IPS-18a (cell line): ENCODE measurements around the gene FGFR1OP2.
"Not testable (repeated sequence)": the region's sequence is repeated elsewhere in the genome, so short reads cannot be mapped to it uniquely, and the experiment has no call there.

ENCODE experiments used
- H3K27ac ChIP-seq: one replicate; pipeline ENCODE4 v1.5.1; 2013; ENCODE audit warnings: low read length
- H3K27me3 ChIP-seq: one replicate; pipeline ENCODE4 v1.6.1; 2013; ENCODE audit warnings: mild to moderate bottlenecking, low read length; ENCODE audit not compliant: control insufficient read depth, insufficient read depth
- H3K36me3 ChIP-seq: one replicate; pipeline ENCODE4 v1.6.1; 2013; ENCODE audit warnings: low read depth, low read length; ENCODE audit not compliant: control insufficient read depth
- H3K4me1 ChIP-seq: one replicate; pipeline ENCODE4 v1.6.1; 2013; ENCODE audit warnings: low read depth, low read length; ENCODE audit not compliant: control insufficient read depth
- H3K4me3 ChIP-seq: one replicate; pipeline ENCODE4 v1.5.1; 2013; ENCODE audit warnings: low read length
- H3K9ac ChIP-seq: one replicate; pipeline ENCODE4 v1.6.1; 2013; ENCODE audit warnings: mild to moderate bottlenecking, low read length, moderate library complexity
- H3K9me3 ChIP-seq: one replicate; pipeline ENCODE4 v1.6.1; 2013; ENCODE audit warnings: low read depth, low read length; ENCODE audit not compliant: control insufficient read depth

The FGFR1OP2 gene

GRCh38 chr12:26953447-26953846 lies 15.2 kb downstream of the FGFR1OP2 start:
- no peaks in the 10 kb centered on the region for H3K4me1 ChIP-seq
- H3K4me3 ChIP-seq: no peak overlapping the region
- no peaks in the 10 kb centered on the region for H3K27me3 ChIP-seq
- no peak overlapping the region for H3K27ac ChIP-seq
- peaks cover 16% of the 10 kb centered on the region for H3K36me3 ChIP-seq
- H3K9me3 ChIP-seq: no peaks in the 10 kb centered on the region
- no peak overlapping the region for H3K9ac ChIP-seq

- no peak overlapping the region for H3K4me3 ChIP-seq
- no peaks in the 10 kb centered on the region for H3K27me3 ChIP-seq
- H3K9me3 ChIP-seq: no peaks in the 10 kb centered on the region
- H3K9ac ChIP-seq: no peak overlapping the region
- H3K36me3 ChIP-seq: peaks cover 16% of the 10 kb centered on the region
- H3K27ac ChIP-seq: no peak overlapping the region
- no peaks in the 10 kb centered on the region for H3K4me1 ChIP-seq
Measured at GRCh38 chr12:26954027-26954426, 15.8 kb downstream of the FGFR1OP2 start.

- not testable (repeated sequence) for H3K9me3 ChIP-seq, H3K4me3 ChIP-seq, H3K27ac ChIP-seq, H3K4me1 ChIP-seq, H3K27me3 ChIP-seq, H3K9ac ChIP-seq
- H3K36me3 ChIP-seq: peaks cover 37% of the 10 kb centered on the region
Measured at GRCh38 chr12:26961391-26961790, 23.1 kb downstream of the FGFR1OP2 start.

GRCh38 chr12:26961803-26962202 lies 23.5 kb downstream of the FGFR1OP2 start:
- Histone ChIP-seq H3K27me3 (no peaks in the 10 kb centered on the region), H3K9me3 (no peaks in the 10 kb centered on the region), H3K27ac (no peak overlapping the region), H3K36me3 (peaks cover 33% of the 10 kb centered on the region), H3K4me1 (no peaks in the 10 kb centered on the region), H3K9ac (no peak overlapping the region), H3K4me3 (no peak overlapping the region)

GRCh38 chr12:26963413-26963812 lies 25.1 kb downstream of the FGFR1OP2 start:
- Histone ChIP-seq H3K4me3 (no peak overlapping the region), H3K27ac (no peak overlapping the region), H3K36me3 (peaks cover 20% of the 10 kb centered on the region), H3K9ac (no peak overlapping the region), H3K4me1 (no peaks in the 10 kb centered on the region), H3K27me3 (no peaks in the 10 kb centered on the region), H3K9me3 (no peaks in the 10 kb centered on the region)

- Histone ChIP-seq H3K4me3 (no peak overlapping the region), H3K4me1 (no peaks in the 10 kb centered on the region), H3K27ac (no peak overlapping the region), H3K9me3 (no peaks in the 10 kb centered on the region), H3K36me3 (peaks cover 17% of the 10 kb centered on the region), H3K9ac (no peak overlapping the region), H3K27me3 (no peaks in the 10 kb centered on the region)
Measured at GRCh38 chr12:26966842-26967241, 28.6 kb downstream of the FGFR1OP2 start.

GRCh38 chr12:26970136-26970535 lies 31.9 kb downstream of the FGFR1OP2 start:
- no peak overlapping the region for H3K27ac ChIP-seq
- H3K9ac ChIP-seq: no peak overlapping the region
- H3K9me3 ChIP-seq: no peaks in the 10 kb centered on the region
- peaks cover 7% of the 10 kb centered on the region for H3K36me3 ChIP-seq
- H3K4me3 ChIP-seq: no peak overlapping the region
- H3K27me3 ChIP-seq: no peaks in the 10 kb centered on the region
- no peaks in the 10 kb centered on the region for H3K4me1 ChIP-seq

GRCh38 chr12:26971963-26972362 lies 33.7 kb downstream of the FGFR1OP2 start:
- Histone ChIP-seq H3K36me3 (peaks cover 15% of the 10 kb centered on the region), H3K27me3 (no peaks in the 10 kb centered on the region), H3K4me1 (no peaks in the 10 kb centered on the region), H3K9ac (no peak overlapping the region), H3K9me3 (no peaks in the 10 kb centered on the region), H3K4me3 (no peak overlapping the region), H3K27ac (no peak overlapping the region)

GRCh38 chr12:26976687-26977086 lies 38.4 kb downstream of the FGFR1OP2 start:
- Histone ChIP-seq H3K27ac (no peak overlapping the region), H3K36me3 (peaks cover 22% of the 10 kb centered on the region), H3K27me3 (no peaks in the 10 kb centered on the region), H3K9ac (no peak overlapping the region), H3K9me3 (no peaks in the 10 kb centered on the region), H3K4me1 (no peaks in the 10 kb centered on the region), H3K4me3 (no peak overlapping the region)

GRCh38 chr12:26978801-26979200 lies 40.5 kb downstream of the FGFR1OP2 start:
- H3K9me3 ChIP-seq: no peaks in the 10 kb centered on the region
- no peaks in the 10 kb centered on the region for H3K27me3 ChIP-seq
- H3K4me1 ChIP-seq: no peaks in the 10 kb centered on the region
- H3K27ac ChIP-seq: no peak overlapping the region
- H3K4me3 ChIP-seq: no peak overlapping the region
- H3K9ac ChIP-seq: no peak overlapping the region
- H3K36me3 ChIP-seq: peaks cover 19% of the 10 kb centered on the region

GRCh38 chr12:26979733-26980132 lies 41.5 kb downstream of the FGFR1OP2 start:
- H3K36me3 ChIP-seq: peaks cover 17% of the 10 kb centered on the region
- H3K9me3 ChIP-seq: no peaks in the 10 kb centered on the region
- no peak overlapping the region for H3K27ac ChIP-seq
- H3K27me3 ChIP-seq: no peaks in the 10 kb centered on the region
- no peak overlapping the region for H3K9ac ChIP-seq
- H3K4me3 ChIP-seq: no peak overlapping the region
- no peaks in the 10 kb centered on the region for H3K4me1 ChIP-seq

- Histone ChIP-seq H3K4me3 (no peak overlapping the region), H3K36me3 (peaks cover 6% of the 10 kb centered on the region)
Measured at GRCh38 chr12:26982866-26983265, 44.6 kb downstream of the FGFR1OP2 start.

More at GRCh38 chr12:26982866-26983265, 44.6 kb downstream of the FGFR1OP2 start:
- Histone ChIP-seq H3K4me1 (no peaks in the 10 kb centered on the region), H3K27ac (no peak overlapping the region), H3K9ac (no peak overlapping the region), H3K9me3 (no peaks in the 10 kb centered on the region), H3K27me3 (no peaks in the 10 kb centered on the region)
